HG02678 (cell line): ENCODE measurements around the gene CDC16.

Experiments used
- ATAC-seq: cut with Tn5 transposase; IDR thresholded peaks from one replicate; pipeline ENCODE4 v1.9.1; 2021; ENCODE audit warnings: mild to moderate bottlenecking, moderate library complexity; ENCODE audit not compliant: unreplicated experiment

Gene CDC16

DNA sequence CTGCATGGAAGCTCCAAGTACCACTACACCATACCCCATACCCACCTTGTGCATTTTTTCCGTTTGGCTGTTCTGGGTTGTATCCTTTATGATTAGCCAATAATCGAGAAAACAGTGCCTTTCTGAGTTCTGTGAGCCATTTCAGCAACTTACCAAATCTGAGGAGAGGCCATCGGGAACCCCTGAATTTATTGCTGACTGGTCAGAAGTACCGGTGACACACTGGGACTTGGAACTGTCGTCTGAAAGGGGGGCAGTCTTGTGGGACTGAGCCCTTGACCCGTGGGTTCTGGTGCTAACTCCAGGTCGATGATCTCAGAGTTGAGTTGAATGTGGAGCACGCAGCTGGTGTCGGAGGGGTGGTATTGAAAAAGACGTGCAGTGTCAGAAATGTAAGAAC, 61.8 kb downstream of the CDC16 start:
- ATAC-seq: no peak

- ATAC-seq: no peak
Observed at GRCh38 chr13:114296902-114297301, 62.2 kb downstream of the CDC16 start.

- ATAC-seq: no peak
Observed at GRCh38 chr13:114298866-114299265, 64.2 kb downstream of the CDC16 start.

DNA sequence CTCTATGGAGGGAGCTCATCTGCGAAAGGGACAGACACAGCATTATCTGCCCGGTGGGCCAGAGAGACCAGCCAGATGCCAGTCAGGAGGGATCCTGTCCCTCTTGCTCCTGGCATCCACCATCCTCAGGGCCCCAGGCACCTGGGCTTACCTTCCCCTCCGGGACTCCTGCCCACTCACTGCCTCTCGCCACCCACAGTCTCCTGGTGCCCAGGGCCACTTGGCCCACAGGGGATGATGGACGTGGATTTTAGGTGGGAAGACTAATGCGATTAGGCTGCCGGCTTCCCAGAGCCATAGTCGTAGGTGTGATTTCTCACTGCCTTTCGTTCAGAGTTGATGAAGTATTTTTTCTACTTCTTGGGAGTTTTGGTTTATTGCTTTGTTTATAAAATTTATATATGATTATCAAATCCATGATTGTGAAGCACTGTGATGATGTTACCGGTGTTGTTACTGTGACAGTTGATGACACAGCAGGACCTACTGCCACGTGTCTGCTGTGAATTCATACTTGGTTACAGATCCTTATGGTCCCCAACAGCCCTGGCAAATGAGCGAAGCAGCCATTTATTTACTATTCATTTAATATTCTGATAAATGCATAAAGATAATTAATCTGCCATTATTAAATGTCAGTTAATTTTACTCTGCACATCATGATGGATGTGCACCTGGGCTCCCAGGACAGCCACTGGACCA, 65.1 kb downstream of the CDC16 start:
- no peak for ATAC-seq

DNA sequence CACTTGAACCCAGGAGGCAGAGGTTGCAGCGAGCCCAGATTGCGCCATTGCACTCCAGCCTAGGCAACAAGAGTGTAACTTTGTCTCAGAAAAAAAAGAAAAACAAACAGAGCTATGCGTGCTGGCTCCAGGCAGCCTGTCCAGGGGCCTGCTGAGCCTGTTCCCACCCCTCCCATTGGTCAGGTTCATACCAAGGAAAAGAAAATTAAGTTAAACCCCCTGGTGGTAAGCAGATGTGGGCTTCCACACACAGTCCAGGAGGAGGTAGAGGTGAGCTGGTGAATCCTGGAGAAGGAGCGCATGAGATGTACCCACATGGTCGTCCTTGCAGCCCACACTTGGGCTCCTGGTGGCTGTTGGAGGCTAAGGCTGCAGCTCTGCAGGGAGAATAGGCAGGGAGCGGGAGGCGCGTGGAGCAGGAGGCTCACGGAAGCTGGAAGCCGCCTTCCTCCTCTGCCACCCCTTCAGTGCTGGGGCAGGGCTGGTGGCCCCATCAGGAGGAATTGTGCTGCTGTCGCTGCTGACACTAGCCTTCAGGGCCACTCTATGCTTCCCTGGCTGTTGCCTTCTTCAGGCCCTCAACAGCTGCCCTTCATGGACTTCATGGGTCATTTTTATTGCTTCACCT, 69.1 kb downstream of the CDC16 start:
- no peak for ATAC-seq

DNA sequence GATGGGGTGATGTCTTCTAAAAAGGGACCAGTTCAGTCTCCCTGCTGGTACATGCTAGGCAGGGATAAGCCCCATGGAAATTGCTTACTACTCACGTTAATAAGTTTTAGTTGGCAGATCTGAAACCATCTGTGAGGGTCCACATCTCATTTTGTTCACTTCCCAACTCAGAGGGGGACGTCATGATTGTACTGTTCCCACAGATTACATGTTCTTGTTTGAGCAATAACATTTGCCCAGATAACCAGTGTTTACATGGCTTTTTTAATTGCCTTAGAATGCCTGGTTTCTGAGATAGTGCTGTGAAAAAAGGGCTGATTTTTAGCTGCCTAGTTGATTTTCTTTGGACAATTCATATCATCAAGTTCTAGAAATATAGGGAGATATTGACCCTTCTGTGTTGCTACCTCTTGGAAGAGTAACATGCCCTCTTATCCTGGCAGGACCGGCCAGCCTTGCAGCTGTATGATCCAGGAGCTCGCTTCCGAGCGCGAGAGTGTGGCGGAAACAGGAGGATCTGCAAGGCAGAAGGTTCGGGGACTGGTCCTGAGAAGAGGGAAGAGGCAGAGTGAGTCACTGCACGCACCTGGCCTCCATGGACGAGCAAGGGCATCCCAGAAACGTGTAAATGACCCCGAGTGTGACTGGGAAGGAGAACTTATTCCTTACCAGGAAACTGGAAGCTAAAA, 69.8 kb downstream of the CDC16 start:
- no peak for ATAC-seq

- ATAC-seq: no peak
Observed at GRCh38 chr13:114309086-114309485, 74.4 kb downstream of the CDC16 start.

- ATAC-seq: no peak
Observed at GRCh38 chr13:114309806-114310410, 75.2 kb downstream of the CDC16 start.

DNA sequence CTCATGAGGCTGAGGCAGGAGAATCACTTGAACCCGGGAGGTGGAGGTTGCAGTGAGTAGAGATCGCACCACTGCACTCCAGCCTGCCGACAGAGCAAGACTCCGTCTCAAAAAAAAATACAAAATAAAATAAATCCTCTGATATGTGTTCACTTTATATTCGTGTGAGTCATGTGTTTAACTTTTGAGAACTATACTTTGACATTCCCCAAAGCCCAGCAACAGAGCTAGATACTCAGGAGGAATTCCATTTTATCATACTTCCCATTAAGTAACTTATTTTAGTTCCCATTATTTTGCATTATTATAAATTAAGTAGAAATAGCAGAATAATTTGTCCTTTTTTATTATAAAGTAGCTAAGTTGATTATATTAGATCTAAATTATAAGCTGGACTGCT, 76.3 kb downstream of the CDC16 start:
- no peak for ATAC-seq

- no peak for ATAC-seq
Observed at GRCh38 chr13:114311387-114311786, 76.7 kb downstream of the CDC16 start.

GRCh38 chr13:114311908-114312307, 77.2 kb downstream of the CDC16 start:
- no peak for ATAC-seq

DNA sequence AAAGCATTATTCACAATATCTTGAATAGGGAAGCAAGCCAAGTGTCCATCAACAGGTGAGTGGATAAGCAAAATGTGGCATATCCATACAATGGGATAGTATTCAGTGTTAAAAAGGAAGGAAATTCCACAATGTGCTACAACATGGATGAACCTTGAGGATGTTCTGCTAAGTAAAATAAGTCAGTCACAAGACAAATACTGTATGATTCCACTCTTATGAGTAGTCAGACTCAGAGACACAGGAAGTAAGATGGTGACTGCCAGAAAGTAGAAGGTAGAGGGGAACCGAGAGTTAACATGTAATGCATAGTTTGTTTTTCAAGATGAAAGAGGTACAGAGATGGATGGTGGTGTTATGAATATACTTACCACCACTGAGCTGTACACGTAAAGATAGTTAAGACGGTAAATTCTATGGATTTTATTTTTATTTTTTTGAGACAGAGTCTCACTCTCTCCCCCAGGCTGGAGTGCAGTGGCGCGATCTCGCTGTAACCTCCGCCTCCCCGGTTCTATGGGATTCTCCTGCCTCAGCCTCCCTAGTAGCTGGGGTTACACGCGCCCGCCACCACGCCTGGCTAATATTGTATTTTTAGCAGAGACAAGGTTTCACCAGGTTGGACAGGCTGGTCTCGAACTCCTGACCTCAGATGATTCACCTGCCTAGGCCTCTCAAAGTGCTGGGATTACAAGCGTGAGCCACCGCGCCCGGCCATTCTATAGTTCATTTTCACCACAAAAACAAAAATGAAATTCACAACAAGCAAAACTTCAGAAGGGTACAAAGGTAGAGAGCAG, 78.6 kb downstream of the CDC16 start:
- ATAC-seq: no peak

GRCh38 chr13:114314074-114314912, 79.6 kb downstream of the CDC16 start, which contains the start of gene CHAMP1:
Gene CHAMP1, plus strand, starts transcription at chr13:114314503. Its CDS starts 9,340 bp downstream, at chr13:114323843.
- ATAC-seq: peak; percentile 86

DNA sequence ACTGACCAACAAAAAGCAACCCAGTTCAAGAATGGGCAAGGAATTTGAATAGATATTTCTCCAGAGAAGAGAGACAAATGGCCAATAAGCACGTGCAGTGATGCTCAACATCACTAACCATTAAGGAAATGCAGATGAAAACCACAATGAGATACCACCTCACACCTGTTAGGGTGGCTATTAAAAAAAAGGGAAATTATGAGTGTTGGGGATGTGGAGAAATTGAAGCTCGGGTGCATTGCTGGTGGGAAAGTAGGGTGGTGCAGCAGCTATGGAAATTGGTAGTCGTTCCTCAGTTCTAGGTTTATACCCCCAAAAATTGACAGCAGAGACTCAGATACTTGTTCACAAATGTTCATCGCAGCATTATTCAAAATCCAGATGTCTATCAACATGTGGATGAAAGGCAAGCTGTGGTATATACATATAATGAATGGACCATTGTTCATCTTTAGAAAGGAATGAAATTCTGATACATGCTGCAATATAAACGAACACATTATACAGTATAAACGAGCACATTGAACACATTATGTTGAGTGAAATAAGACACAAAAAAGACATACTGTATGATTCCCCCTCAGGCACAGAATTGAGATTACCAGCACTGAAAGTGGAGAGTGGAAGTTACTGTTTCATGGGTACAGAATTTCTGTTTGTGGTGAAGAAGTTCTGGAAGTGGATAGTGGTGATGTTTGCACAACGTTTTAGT, 80.5 kb downstream of the CDC16 start:
- no peak for ATAC-seq

DNA sequence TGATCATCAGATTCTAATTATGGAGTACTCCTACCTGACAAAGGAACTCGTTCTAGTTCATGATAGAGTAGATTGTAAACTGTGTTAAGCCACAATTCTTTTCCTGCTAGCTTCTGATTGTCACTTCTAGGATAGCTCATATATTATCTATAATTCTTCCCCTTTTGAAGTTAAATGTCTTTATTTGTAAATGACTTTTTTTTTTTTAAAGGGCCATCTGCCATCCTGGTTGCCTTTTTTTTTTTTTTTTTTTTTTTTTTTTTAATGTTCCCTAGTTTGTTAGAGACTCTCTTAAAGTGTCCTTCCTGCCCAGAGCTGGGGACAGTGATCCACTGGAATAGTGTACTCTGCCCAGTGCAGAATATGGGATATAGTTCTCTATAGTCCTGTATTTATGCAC, 83.9 kb downstream of the CDC16 start:
- ATAC-seq: no peak

DNA sequence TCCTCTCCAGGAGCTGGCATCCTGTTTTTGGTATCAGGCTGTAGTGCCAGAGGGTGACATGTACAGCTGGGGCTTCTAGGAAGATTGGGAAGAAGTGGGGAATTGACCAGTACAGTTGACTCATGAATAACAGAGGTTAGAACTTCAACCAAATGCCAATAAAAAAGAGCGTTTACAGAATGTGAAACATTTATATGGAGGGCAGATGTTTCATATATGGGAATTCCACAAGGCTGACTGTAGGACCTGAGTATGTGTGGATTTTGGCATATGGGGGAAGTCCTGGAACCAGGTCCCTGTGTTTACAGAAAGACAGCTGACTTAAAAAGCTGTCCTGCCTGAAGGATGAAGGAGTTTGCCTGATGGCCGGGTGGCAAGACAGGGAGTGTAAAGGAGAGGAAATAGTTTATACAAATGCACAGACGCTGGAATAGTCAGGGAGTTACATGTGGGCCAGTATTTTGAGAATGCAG, 84.8 kb downstream of the CDC16 start:
- no peak for ATAC-seq

DNA sequence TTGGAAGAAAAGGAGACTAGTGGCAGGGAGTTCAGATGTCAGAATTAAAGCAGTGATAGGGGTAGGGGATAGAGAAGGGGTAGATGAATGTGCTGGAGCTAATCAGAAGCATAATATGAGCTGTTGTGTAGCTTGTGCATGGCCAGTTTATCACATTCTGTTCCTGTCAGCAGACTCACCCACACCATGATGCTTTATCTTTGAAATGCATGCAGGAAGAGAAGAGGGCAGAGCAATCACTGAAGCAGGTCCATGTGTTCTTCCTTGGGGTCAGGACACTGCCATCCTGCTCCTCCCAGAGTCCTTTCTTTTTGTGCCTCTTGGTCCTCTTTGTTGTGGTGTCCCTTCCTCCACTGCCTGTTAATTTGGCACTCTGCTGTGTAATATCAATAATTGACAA, 85.4 kb downstream of the CDC16 start:
- ATAC-seq: no peak

DNA sequence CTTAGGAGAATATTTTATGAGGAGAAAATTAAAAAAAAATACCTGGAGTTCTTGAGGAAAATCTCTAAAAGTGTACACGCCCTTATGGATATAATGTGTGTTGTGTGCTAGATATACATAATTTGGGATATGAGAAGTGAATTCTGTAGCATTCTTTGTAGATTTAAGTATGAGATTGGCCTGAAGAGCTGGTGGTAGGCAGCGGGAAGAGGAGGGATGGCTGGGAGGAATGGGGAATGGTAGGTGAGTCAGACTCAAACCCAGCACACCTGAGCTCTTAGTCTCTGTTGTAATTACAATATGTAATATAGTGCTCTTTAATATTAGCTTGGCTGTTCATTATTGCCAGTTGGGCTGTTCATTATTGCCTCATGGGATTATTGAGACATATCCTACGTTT, 86.6 kb downstream of the CDC16 start:
- no peak for ATAC-seq
